HepG2 (cell line): ENCODE measurements around the gene GRIK4.

Source experiments
- CCAR2 ChIP-seq: fragments of 200-400 bp; formaldehyde crosslinking; optimal IDR thresholded peaks from 2 replicates; pipeline ENCODE3; 2018; ENCODE audit warnings: low read depth, mild to moderate bottlenecking, low read length, moderate library complexity
- DBP ChIP-seq: sonication (generic); formaldehyde crosslinking; IDR thresholded peaks from 2 replicates; pipeline ENCODE4 v1.4.0; 2020; ENCODE audit warnings: missing genetic modification reagents; ENCODE audit errors: not compliant biosample characterization
- HHEX ChIP-seq: IDR thresholded peaks from 2 replicates; pipeline ENCODE4 v1.6.1; 2016; ENCODE audit warnings: control low read depth
- IRX3 ChIP-seq: sonication (generic); formaldehyde crosslinking; IDR thresholded peaks from 2 replicates; pipeline ENCODE4 v1.8.1; 2023; ENCODE audit warnings: mild to moderate bottlenecking, low read depth, missing genetic modification reagents, borderline replicate concordance
- POLR2A ChIP-seq, 2 experiments: IDR thresholded peaks; 2 replicates each; pipeline ENCODE4 v1.6.1; 2011; ENCODE audit warnings: low read depth in 2 of 2, low read length in 2 of 2, mild to moderate bottlenecking in 1 of 2, moderate library complexity in 1 of 2; ENCODE audit not compliant: insufficient read depth in 1 of 2
- SIN3B ChIP-seq: fragments of 150-350 bp; IDR thresholded peaks from 2 replicates; pipeline ENCODE4 v1.6.1; 2014; ENCODE audit warnings: low read length
- ZNF883 ChIP-seq: sonication (generic); formaldehyde crosslinking; IDR thresholded peaks from 2 replicates; pipeline ENCODE4 v1.5.1; 2020; ENCODE audit warnings: mild to moderate bottlenecking, missing genetic modification reagents; ENCODE audit errors: not compliant biosample characterization
- TF ChIP-seq, protein P1 (sequence below): sonication (generic); formaldehyde crosslinking; IDR thresholded peaks from 2 replicates; pipeline ENCODE4 v1.5.0; 2020; ENCODE audit warnings: mild to moderate bottlenecking, missing genetic modification reagents, moderate library complexity
- TF ChIP-seq, protein P2 (sequence below): IDR thresholded peaks from 2 replicates; pipeline ENCODE4 v1.6.1; 2016; ENCODE audit warnings: missing compliant biosample characterization, missing genetic modification reagents, borderline replicate concordance
- TF ChIP-seq, protein P3 (sequence below): sonication (generic); formaldehyde crosslinking; IDR thresholded peaks from 2 replicates; pipeline ENCODE4 v1.4.0; 2020; ENCODE audit warnings: missing genetic modification reagents

GRCh38 chr11:120484722-120485121 is 26.8 kb upstream of the GRIK4 start:
- TF ChIP-seq, protein P1, sequence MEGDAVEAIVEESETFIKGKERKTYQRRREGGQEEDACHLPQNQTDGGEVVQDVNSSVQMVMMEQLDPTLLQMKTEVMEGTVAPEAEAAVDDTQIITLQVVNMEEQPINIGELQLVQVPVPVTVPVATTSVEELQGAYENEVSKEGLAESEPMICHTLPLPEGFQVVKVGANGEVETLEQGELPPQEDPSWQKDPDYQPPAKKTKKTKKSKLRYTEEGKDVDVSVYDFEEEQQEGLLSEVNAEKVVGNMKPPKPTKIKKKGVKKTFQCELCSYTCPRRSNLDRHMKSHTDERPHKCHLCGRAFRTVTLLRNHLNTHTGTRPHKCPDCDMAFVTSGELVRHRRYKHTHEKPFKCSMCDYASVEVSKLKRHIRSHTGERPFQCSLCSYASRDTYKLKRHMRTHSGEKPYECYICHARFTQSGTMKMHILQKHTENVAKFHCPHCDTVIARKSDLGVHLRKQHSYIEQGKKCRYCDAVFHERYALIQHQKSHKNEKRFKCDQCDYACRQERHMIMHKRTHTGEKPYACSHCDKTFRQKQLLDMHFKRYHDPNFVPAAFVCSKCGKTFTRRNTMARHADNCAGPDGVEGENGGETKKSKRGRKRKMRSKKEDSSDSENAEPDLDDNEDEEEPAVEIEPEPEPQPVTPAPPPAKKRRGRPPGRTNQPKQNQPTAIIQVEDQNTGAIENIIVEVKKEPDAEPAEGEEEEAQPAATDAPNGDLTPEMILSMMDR (CRISPR knock-in tag): no peak
- no peak for TF ChIP-seq POLR2A (IDR thresholded peaks at IDR 0.05; ENCODE audit: insufficient read depth in 1 of 2, low read depth in 2 of 2, low read length in 2 of 2)
- TF ChIP-seq, protein P2, sequence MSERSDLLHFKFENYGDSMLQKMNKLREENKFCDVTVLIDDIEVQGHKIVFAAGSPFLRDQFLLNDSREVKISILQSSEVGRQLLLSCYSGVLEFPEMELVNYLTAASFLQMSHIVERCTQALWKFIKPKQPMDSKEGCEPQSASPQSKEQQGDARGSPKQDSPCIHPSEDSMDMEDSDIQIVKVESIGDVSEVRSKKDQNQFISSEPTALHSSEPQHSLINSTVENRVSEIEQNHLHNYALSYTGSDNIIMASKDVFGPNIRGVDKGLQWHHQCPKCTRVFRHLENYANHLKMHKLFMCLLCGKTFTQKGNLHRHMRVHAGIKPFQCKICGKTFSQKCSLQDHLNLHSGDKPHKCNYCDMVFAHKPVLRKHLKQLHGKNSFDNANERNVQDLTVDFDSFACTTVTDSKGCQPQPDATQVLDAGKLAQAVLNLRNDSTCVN (CRISPR knock-in tag): no peak
- TF ChIP-seq, protein P3, sequence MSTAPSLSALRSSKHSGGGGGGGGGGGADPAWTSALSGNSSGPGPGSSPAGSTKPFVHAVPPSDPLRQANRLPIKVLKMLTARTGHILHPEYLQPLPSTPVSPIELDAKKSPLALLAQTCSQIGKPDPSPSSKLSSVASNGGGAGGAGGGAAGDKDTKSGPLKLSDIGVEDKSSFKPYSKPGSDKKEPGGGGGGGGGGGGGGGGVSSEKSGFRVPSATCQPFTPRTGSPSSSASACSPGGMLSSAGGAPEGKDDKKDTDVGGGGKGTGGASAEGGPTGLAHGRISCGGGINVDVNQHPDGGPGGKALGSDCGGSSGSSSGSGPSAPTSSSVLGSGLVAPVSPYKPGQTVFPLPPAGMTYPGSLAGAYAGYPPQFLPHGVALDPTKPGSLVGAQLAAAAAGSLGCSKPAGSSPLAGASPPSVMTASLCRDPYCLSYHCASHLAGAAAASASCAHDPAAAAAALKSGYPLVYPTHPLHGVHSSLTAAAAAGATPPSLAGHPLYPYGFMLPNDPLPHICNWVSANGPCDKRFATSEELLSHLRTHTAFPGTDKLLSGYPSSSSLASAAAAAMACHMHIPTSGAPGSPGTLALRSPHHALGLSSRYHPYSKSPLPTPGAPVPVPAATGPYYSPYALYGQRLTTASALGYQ (CRISPR knock-in tag): no peak
- TF ChIP-seq SIN3B: no peak
- no peak for TF ChIP-seq IRX3 (CRISPR knock-in tag)
- TF ChIP-seq HHEX (CRISPR knock-in tag): no peak
- no peak for TF ChIP-seq ZNF883
- no peak for TF ChIP-seq DBP (CRISPR knock-in tag)
- TF ChIP-seq CCAR2: no peak
